ENCODE measurements around the gene GSTM5.
"Not testable (repeated sequence)": the region's sequence is repeated elsewhere in the genome, so short reads cannot be mapped to it uniquely, and the experiment has no call there.

DNA sequence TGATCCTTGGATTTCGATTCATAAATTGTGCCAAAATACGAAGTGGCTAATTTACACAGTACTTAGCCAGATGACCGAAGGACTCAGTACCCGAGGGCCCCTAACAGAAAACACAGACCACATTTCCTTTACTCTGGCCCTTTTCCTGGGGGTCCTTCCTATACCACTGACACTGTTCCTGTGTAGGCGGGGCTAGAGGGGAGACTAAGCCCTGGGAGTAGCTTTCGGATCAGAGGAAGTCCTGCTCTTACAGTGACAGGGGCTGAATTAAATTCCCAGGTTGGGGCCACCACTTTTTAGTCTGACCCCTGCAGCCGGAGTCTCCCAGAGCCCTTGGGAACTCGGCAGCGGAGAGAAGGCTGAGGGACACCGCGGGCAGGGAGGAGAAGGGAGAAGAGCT is 24.9 kb upstream of the GSTM5 start:
- not testable (repeated sequence) for TF ChIP-seq MAX (IDR thresholded peaks at IDR 0.05); CTCF (IDR thresholded peaks at IDR 0.05; ENCODE audit: low read depth, low read length, missing input control); HNF4G (IDR thresholded peaks at IDR 0.05); YY1 (IDR thresholded peaks at IDR 0.05); REST (IDR thresholded peaks at IDR 0.05); EGR1 (IDR thresholded peaks at IDR 0.05; ENCODE audit: low read depth in 2 of 2); GABPA (IDR thresholded peaks at IDR 0.05 in 1 of 2, conservative IDR thresholded peaks at IDR 0.05 in 1 of 2); TAF1 (conservative IDR thresholded peaks at IDR 0.05); RXRA (IDR thresholded peaks at IDR 0.05); RAD21 (IDR thresholded peaks at IDR 0.05); JUND (IDR thresholded peaks at IDR 0.05)
- TF ChIP-seq, protein P1, sequence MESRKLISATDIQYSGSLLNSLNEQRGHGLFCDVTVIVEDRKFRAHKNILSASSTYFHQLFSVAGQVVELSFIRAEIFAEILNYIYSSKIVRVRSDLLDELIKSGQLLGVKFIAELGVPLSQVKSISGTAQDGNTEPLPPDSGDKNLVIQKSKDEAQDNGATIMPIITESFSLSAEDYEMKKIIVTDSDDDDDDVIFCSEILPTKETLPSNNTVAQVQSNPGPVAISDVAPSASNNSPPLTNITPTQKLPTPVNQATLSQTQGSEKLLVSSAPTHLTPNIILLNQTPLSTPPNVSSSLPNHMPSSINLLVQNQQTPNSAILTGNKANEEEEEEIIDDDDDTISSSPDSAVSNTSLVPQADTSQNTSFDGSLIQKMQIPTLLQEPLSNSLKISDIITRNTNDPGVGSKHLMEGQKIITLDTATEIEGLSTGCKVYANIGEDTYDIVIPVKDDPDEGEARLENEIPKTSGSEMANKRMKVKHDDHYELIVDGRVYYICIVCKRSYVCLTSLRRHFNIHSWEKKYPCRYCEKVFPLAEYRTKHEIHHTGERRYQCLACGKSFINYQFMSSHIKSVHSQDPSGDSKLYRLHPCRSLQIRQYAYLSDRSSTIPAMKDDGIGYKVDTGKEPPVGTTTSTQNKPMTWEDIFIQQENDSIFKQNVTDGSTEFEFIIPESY (IDR thresholded peaks at IDR 0.05): not testable (repeated sequence)
- TF ChIP-seq, protein P2, sequence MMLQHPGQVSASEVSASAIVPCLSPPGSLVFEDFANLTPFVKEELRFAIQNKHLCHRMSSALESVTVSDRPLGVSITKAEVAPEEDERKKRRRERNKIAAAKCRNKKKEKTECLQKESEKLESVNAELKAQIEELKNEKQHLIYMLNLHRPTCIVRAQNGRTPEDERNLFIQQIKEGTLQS (IDR thresholded peaks at IDR 0.05): not testable (repeated sequence)

All from liver (tissue), 3 donors.